Stimulated activated CD4-positive, alpha-beta T cell treated with anti-CD3 and anti-CD28 coated beads, Interleukin-4, amount 100 ng/mL, for 24 hours (primary cell): ENCODE results near the gene ARHGEF11.

ENCODE experiments used
- DNase-seq: peaks from one replicate; pipeline ENCODE4 v3.0.0-alpha.2; 2020

The ARHGEF11 gene

GRCh38 chr1:156948708-156949107 is 96.8 kb downstream of the ARHGEF11 start:
- no peak for DNase-seq

- no peak for DNase-seq
Measured at GRCh38 chr1:156947818-156948525, 97.6 kb downstream of the ARHGEF11 start.

- no peak for DNase-seq
Measured at GRCh38 chr1:156947127-156947526, 98.4 kb downstream of the ARHGEF11 start.

DNA sequence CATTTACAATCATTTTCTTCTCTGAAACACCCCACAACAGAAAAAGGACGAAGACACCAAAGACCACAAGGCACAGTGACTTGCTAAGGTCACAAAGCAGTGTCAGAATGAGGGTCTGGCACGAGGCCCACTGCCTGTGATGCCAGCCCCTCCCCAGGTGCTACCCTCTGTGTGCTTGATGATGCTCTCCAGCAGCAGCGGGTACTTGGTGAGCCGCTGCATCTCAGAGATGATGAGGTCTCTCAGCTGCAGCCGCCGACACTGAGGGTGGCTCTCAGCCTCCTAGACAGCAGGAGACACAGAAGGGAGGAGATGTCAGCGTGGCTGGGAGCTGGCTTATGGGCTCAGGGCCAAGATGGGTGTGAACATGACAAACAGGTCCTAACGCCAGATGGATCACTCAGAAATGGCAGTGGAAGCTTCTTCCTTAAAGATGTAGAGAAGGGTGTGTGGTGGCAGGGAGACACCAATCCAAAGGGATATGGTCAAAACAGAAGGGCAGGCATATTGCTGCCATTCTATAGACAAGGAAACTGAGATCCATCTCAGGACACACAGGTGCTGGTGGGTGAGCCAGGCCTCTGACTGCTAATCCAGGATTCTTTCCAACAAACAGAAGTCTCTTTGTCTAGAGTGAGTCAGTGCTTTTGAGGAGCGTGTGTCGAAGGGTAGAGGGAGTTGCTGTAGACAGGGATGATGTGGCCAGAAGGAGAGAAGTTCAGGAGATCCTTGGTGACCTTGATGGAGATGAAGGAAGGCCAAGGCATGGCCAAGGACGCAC is 99.5 kb downstream of the ARHGEF11 start:
- DNase-seq, result no peak

DNA sequence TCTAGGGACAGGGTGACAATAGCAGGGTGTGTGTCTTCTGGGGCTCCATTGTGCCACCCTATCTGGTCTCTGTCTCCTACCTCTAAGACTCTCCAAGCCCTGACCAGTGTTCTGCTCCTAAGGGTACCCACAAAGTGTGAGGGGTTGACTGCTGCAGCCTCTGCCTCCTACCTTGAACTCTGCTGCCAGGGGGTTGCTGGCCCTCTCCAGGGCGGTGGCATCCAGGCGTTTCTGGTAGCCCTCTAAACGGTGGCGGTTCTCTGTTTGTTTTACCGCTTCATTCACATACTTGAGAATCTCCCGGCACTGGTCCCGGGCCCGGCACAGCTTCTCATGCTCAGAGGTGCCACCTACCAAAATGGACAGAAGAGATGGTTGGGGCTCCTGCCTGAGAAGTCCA is 100.7 kb downstream of the ARHGEF11 start:
- DNase-seq, result no peak

DNA sequence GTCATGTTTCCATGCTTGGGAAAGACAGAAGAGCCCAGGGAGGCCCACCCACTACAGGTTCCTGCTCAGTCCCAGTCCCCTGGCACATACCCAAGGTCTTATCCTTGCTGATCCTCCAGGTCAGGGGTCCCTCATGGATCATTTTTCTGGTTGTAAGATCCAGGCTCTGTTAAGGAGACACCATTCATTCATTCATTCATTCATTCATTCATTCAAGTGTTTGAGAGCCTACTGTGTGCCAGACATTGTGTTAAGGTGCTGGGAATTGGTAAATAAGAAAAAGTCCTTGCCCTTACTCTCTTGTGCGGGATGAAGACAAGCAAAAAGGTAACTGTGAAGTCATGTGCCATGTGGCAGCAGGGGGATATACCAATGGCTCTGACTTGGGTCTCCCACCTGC is 101.3 kb downstream of the ARHGEF11 start:
- no peak for DNase-seq

- no peak for DNase-seq
Measured at GRCh38 chr1:156943756-156944155, 101.8 kb downstream of the ARHGEF11 start.

- DNase-seq, result no peak
Measured at GRCh38 chr1:156942576-156942975, 103.0 kb downstream of the ARHGEF11 start.

- no peak for DNase-seq
Measured at GRCh38 chr1:156942176-156942575, 103.4 kb downstream of the ARHGEF11 start.

GRCh38 chr1:156941675-156942074 is 103.9 kb downstream of the ARHGEF11 start:
- no peak for DNase-seq

DNA sequence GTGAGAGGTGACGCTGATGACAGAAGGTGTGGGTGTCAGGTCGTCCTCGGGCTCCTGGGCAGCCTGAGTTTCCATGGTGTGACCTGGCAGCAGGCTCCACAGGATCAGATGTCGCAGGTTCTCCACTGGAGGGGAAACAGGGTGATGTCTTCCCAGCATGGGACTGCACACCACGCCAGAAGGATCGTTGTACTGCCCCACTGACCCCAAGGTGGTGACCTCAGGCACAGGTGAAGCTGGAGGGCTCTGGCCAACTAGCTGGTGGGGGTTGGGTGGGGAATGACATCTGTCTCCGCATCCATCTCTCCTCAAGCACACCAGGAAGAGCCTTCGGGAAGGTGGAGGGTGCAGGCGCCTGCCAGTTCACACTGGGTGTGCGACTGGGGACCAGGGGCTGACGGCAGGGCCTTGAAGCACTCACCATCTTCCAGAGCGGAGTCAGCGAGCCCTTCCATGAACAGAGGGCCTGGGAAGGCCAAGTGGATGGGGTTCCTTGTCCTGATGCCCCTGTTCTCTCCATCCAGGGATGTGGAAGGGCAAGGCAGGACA is 105.7 kb downstream of the ARHGEF11 start:
- no peak for DNase-seq

- no peak for DNase-seq
Measured at GRCh38 chr1:156938813-156939212, 106.7 kb downstream of the ARHGEF11 start.

- DNase-seq, result no peak
Measured at GRCh38 chr1:156937883-156938282, 107.7 kb downstream of the ARHGEF11 start.

GRCh38 chr1:156936721-156937220 is 108.8 kb downstream of the ARHGEF11 start:
- DNase-seq, result no peak

DNA sequence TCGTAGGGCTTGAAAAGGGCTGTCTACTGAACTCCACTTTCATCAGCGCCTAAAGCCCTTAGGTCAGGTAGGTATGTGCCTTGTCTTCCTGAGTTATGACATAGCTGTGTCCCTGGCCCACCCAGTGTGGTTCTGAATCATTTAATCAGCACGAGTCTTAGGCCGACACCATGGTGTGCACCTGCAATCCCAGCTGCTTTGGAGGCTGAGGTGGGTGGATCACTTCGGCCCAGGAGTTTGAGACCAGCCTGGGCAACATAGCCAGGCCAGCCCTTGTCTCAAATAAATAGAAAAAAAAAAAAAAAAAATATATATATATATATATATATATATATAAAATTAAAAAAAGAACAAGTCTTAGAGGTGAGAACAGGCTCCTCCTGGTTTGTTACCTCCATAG is 109.4 kb downstream of the ARHGEF11 start:
- DNase-seq, result no peak

DNA sequence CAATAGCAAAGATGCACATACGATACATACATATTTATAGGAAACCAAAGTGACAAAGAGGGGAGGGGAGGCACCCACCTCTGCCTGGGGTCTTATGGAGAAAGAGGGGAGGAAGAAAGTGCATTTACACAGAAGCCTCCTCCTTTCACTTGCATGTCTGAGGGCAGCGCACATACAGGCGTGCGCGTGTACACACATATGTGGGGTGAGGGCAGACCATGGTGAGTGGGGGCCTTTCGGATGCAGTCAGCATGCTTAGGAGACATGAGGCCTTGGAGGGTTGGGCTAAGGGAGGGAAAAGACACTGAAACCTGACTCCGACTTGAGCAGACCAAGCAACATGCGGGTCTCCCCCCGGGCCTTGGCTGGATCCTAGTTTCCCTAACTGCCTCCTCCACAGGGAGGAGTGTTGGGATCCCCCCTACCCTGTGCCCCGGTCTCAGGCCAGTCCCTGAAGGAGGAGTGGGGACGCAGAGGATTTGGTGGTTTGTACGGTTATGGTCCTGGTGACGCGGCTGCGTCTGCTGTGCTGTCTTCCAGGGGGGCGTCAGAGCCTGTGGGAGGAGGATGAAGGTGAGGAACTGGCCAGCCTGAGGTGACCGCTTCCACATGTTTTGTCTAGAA is 109.9 kb downstream of the ARHGEF11 start:
- DNase-seq, result no peak

GRCh38 chr1:156933136-156933535 is 112.4 kb downstream of the ARHGEF11 start:
- DNase-seq, result no peak

DNA sequence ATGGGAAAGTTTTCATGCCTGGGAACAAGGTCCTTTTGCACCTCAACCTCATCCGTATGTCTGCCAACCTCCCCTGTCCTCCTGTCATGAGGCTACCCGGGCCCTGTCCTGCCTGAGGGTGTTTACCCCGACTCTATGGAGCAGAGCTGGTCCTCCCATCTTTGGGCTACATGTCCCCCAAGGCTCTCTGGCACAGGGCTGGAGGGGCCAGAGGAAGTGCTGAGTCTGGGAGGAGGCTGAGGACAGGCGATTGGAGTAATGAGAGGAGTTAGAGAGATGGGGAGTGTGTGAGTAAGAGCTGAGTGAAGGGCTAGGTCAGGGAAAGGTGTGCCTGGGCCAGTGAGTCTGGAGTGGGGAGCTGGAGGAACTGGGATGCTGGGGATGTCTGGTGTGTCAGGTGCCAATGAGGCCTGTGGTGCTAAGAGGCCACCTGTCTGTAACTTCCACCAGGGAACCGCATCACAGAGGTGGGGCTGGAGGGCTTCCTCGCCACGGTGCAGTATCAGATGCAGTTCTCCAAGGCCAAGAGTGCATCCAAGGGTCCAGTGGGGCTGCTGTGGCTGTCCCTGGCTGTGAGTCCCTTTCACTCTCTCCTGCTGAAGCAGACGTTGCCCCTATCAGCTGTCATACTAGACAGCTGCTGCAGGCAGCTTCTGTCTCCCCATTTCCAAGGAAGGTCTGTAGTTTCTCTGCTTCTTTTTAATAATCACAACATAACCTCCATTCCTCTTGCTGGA is 113.4 kb downstream of the ARHGEF11 start:
- DNase-seq, result no peak

DNA sequence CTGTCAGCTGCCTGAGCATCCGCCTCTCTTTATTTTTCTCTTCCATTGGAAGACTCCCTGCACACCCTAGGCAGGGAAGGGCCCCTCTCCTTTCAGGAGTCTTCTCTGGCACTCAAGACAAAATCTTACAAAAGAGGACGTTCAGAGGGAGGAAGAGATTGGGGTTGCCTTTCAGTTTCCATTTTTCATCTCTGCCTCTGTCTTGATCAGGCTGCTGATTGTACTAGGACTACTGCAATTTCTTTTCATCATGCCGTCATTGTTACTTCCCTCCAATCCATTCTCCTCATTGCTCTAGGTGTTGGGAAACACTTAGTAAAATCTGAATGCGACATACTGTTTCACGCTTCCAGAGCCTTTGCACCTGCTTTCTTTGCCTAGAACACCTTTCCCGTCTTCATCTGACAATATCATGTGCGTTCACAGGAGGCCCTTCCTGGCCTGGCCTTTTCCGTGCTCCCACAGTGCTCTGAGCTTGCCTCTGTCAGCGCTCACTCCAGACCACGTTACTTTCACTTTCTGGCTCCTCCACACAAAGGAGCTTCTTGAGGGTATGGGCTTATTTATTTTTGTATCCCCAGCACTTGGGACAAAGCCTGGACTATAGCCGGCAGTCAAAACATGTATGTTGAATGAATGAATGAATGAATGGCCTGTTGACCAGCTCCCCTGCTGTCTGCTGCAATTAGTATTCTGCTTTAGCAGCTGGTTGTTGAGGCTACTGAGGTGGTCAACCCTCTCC is 114.2 kb downstream of the ARHGEF11 start:
- no peak for DNase-seq

DNA sequence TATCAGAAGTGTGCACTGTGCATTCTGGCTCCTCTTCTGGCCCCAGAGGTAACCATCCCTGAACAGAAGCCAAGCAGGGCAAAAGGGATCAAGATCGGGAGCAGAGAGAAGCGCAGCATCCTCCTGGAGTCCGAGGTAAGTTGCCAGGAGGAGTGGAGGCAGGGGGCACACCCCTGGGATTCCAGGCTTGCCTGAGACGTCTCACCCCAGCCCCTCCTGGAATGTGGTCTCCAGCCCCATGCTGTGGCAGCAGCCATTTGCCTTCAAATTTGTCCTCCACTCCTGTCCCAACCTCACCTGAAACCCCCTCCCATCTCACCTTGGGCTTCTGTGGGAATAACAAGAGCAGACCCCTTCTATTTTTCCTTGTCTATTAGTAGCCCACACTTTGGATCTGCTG is 115.1 kb downstream of the ARHGEF11 start:
- DNase-seq, result no peak

DNA sequence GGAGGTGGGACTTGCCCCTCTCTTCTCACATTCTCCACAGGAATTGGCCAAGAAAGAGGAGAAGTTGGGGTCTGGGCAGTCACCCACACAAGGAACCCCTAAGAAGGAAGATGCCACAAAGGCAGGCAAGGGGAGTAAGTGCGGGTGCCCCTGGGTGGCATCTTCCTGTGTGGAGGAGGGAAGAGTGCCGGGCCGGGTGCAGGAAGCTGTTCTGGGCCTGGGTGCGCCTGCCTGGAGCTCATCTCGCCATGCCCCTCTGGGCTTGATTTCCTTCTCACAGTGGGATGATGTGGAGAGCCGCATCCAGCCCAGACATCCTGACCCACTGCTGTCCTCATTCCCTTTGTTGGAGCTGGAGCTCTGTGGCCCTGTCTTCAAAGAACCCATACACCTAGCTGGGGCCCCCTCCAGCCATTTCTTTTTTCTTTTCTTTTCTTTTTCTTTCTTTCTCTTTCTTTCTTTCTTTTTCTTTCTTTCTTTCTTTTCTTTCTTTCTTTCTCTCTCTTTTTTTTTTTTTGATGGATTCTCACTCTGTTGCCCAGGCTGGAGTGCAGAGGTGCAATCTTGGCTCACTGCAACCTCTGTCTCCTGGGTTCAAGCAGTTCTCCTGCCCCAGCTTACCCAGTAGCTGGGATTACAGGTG is 115.8 kb downstream of the ARHGEF11 start:
- DNase-seq, result no peak
